Ramos (cell line): ENCODE measurements around the gene MSI2.
"Not testable (repeated sequence)": the region's sequence is repeated elsewhere in the genome, so short reads cannot be mapped to it uniquely, and the experiment has no call there.

Experiments
- in situ Hi-C: fragments of 300-500 bp; cut with MboI; formaldehyde crosslinking; loops from one replicate; pipeline ENCODE4 v1.14.3; 2022; ENCODE audit warnings: low sequenced_read_pairs; ENCODE audit not compliant: unreplicated experiment

Gene MSI2

DNA sequence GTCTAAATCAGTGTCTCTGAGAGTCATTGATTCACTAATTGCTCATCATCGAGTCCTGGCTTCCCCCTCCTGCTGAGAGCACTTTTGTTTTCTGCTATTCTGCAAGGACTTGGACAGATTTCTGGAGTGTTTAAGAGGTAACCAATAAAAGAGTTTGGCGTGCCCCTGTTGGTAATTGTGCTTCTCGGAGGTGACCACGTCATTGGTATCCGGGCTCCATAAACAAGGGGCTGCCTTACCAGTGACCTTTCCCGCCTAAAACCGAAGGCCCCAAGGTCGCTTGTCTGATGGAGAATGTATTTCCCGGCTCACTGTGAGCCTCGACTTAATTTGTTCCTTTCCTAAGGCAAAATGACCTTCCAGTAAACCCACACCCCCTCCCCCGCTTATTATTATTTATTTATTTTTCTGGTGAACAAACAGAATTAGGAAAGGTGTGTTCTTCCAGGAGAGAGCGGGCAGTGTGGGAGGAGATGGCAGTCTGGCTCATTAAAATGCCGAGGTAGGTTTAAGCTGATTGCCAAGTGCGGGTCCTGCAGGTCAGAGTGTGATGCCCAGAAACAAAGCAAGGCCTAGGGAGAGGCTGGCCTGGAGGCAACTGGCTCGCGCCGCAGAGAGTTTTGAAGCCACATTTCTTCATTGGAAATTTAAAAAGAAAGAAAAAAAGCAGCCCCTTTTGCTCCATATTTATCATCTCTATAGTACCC is 30.2 kb downstream of the MSI2 start:
- in situ Hi-C loops, result no loop called here

- in situ Hi-C loops, result no loop called here
These were observed 31.9 kb downstream of the MSI2 start for GRCh38 chr17:57288040-57288772.

GRCh38 chr17:57288773-57289121 is 32.4 kb downstream of the MSI2 start:
- in situ Hi-C loops, result no loop called here

DNA sequence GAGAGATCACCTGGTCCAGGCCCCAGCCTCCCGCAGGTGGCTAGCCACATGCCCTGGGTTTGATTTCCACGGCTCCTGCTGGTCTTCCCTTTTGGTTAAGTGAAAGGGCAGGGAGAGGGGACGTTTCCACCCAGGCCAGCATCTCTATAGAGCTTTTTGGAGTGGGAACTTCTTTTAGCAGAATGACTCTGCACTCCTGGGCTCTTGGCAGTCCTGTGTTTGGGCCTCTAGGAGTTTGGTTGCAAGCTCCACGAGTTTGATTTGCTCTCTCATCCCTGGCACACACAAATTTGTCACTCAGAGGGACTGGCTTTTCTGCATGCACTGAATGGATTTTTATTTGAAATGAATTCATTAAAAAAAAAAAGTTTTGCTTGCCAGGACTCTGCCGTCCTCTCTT is 32.8 kb downstream of the MSI2 start:
- in situ Hi-C loops, result no loop called here

GRCh38 chr17:57289613-57290012 is 33.3 kb downstream of the MSI2 start:
- in situ Hi-C loops, result no loop called here

DNA sequence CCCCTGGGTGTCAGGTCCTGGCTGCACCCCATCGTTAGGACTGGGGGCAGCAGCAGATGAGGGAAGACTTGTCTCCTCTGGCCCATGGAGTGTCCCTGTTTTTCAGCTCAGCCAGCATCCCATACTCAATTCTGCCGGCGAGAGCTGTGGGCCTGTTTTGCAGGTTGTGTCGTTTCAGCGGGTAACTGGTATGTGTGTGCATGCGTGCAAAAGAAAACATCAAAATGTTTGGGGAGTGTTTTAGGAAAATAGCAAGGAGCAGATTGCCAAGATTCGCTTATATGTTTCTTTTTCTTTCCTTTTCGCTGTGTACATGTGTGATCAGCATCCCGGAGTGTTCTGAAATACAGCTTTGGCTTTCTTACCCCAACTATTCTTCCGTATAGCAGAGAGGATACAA is 34.7 kb downstream of the MSI2 start:
- in situ Hi-C loops, result no loop called here

GRCh38 chr17:57292091-57292490 is 35.8 kb downstream of the MSI2 start:
- in situ Hi-C loops, result no loop called here

DNA sequence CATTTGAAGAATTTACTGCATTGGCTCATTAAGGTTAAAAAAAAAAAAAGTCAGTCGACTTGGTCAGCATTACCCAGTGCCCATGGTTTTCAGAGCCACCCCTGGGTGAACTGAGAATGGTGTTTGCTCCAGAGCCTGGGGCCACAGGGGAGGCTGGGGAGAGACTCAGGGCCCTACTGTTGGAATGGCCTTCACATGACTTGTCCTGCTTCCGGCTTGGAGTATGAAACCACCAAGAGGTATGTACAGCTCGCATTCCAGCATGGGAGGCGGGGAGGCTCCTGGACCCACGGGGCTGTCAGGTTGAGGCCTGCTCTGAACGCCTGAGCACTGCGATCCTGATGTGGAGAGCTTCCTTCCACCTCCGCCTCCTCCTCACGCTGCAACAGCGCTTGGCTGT is 36.8 kb downstream of the MSI2 start:
- in situ Hi-C loops, result no loop called here

- in situ Hi-C loops, result no loop called here
These were observed 37.8 kb downstream of the MSI2 start for GRCh38 chr17:57294101-57294500.

DNA sequence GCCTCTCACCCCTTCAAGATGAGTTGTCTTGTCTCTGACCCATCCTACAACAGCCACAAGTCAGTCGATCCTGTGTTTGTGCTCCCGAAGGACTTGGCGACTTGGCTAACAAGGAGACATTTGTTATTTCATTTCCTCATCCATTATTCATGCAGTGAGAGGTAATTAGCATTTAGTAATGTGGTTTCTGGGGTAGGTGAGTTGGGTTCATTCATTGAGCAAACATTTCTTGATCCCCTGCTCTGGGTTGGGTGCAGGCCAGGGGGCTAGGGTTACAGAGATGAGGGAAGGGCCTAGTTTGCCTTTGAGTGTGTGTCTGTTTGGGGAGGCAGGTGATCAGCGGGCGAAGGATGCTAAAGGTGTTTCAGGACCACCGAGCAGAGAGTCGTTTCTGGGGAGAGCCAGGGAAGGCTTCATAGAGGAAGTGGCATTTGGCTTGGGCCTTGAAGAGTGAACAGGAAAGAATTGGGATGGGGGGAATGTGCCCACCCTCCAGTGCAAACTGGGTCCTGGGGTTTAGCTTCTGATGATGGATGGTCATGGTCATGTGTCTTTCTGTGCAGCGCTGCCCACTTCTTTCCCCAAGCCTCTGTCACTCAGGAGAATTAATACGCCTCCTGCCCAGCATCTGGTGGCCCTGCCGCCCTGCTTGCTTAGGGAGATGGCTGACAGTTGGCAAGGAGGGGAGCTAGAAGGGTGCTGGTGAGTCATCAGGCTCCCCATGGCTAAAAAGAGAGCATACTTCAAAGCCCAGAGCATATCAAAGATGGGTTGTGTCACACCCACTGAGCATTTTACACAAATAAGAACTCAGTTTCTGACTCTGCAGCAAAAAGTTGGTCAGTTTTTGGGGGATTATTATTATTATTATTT is 38.5 kb downstream of the MSI2 start:
- in situ Hi-C loops, result no loop called here

DNA sequence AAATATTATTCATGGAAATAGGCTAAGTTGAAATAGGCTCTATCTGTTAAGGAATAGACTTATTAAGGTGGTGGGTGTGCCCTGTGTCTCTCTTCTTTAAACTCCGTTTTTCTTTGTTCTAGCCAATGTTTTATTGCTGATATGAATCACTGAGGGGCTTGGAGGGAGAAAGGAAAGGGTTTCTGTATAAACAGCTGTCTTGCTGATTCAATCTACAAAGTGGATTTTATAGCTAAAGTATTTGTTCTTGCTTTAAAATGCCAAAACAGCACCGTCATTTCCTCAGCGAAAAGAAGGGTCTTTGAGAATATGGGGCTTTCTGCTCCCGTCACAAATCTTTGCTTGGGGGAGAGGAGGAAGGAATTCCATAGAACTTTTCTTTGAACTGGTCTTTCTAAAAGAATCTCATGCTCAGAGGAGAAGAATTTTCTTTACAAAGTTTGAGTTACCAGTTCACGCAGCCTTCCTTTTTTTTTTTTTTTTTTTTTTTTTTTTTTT is 39.3 kb downstream of the MSI2 start:
- in situ Hi-C loops, result no loop called here

DNA sequence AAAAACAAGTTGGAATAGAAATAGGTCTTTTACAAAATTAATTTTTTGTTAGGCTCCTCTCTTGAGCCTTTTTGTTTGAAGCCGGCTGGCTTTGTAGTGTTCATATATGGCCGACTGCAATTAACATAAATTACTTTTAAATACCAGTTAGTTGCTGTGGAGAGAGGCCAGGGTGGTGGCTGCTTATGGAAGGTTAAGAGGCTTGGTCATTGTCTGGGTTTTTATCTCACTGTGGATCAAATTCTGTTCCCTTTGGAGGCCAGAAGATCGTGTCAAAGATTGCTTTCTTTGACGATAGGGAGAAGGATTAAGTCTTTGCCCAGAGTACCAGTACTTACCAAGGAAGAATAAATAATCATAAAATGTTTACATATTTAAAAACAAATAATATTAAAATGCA is 39.9 kb downstream of the MSI2 start:
- in situ Hi-C loops, result no loop called here

DNA sequence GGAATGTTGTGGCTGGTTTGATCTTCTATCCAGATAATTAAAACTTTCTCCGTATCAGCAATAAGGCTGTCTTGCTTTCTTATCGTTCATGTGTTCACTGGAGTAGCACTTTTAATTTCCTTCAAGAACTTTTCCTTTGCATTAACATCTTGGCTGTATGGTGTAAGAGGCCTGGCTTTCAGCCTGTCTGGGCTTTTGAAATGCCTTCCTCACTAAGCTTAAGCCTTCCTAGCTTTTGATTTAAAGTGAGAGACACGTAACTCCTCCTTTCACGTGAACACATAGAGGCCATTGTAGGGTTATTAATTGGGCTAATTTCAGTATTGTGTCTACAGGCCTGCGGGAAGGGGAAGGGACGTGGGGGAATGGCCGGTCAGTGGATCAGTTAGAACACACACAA is 42.9 kb downstream of the MSI2 start:
- in situ Hi-C loops, result no loop called here

DNA sequence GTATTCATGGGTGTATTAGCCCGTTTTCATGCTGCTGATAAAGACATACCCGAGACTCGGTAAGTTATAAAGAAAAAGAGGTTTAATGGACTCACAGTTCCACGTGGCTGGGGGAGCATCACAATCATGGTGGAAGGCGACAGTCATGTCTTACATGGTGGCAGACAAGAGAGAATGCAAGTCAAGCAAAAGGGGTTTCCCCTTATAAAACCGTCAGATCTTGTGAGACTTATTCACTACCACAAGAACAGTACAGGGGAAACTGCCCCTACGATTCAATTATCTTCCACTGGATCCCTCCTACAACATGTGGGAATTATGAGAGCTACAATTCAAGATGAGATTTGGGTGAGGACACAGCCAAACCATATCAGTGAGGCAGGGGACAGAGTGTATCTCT is 44.3 kb downstream of the MSI2 start:
- in situ Hi-C loops, result not testable (repeated sequence)

DNA sequence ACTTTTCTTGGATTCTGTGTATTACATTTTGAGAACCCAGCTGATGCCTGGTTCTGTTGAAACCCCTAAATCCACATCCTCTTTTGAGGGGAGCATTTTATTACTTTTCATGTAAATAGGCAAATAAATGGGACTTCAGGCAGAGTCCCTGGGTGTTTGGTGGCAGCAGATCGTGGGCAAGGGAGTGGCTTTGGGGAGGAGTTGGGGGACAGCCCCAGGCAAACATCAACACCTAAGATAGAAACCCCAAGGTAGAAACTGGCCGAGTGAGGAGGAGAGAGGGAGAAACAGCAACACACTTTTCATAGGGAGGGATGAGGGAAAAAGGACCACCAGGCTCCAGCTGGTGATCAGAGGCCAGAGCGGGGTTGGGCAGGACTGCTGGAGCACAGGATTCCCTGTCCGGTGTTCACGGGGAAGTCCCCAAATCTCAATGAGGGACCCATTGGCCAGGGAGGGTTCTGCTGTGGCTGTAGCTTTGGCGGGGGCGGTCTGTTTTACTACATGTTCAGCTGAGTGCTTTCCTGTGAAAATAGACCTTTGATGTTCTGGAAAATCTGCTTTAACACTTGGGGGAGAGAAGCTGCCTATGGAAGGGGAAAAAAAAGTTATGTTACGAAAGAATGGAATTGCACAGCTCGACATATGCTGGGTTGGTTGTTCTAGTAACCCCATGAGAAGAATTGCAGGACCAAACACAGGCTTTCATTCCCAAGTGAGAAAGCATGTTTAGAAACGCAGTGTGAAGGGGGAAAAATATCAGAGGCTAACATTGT is 46.6 kb downstream of the MSI2 start:
- in situ Hi-C loops, result no loop called here

- in situ Hi-C loops, result no loop called here
These were observed 48.9 kb downstream of the MSI2 start for GRCh38 chr17:57305144-57305728.

DNA sequence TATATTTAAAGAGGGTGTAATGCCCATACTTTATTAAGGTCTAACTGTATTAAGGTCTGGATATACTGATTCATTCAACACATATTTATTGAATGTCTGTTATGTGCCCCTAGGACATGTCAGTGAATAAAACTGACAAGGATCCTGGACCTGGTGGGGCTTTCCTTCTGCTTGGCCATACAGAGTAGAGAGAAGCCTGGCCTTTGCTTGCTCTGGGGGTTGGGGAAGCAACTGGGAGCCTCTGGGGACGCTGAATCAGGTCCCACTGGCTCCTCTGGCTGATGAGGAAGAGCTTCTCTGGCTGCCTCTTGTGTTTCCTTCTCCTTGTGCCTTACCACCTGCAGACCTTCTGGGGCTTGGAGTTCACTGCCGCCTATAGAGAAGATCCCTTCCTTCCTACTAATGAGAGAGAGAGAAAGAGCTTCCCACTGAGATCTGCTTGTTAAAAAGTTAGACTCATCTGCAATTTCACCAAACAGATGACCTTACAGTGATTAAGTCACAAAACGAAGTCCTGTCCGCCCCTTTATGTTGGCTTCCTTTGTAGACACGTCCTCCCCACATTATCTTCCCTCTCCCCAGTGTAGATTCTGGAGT is 49.7 kb downstream of the MSI2 start:
- in situ Hi-C loops, result no loop called here

DNA sequence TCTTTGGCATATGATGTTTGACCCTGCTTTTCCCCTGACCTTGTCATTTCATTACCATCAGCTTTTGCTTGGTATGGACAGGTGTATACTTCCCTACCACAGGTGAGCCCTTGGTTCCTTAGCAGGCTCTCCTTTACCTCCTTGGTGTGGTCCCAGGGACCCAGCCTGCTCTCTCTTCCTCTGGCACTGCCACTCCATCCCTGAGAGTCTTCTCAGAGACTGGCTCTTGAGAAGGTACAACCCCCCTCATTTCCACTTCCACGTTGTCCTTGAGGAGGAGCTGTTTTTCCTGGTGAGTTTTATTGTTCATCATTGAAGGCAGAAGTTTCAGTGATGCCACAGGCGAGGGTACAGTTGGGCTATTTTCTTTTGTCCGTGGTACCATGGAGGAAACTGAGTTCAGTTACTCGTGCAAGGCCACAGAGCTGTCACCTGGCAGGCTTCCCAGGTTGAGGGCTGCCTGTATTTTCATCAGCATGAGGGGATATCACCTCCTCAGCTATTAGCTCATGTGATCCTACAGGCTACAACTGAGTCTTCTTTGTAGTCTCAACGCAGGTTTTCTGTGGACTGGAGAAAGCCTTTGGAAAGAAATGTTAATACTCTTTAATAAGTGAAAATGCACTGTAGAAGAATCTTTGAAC is 52.3 kb downstream of the MSI2 start:
- in situ Hi-C loops, result no loop called here

DNA sequence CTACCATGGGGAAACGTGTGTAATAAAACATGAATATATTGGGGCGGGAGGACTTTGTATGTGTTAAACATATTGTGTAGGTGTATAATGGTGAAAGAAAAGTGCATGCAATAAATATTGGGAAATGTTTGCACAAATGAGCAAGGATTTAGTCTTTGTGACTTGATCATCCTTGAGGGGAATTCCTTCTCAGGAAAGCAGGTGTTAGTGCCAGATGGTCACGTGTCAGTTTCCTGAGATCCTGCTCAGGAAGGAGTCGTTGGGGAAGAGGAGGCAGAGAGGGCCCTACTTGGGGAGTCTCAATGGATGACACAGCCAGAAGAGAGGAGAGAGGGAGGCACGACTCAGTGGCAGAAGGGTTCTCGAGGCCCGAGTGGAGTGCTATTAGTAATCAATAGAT is 53.2 kb downstream of the MSI2 start:
- in situ Hi-C loops, result no loop called here
